Large intestine (tissue), 3 donors: ENCODE data around the gene C1orf116. TPM values are rescaled to one million over a fixed set of nuclear protein-coding genes. Genes with fewer than 3 reads are reported as not detected.

Experiments used
- DNase-seq, 2 donors: peaks; one replicate each; pipeline versions ENCODE4 v3.0.0 to v3.0.0-alpha.2; 2013
- H3K27ac ChIP-seq: one replicate; pipeline ENCODE4 v1.5.1; 2013; ENCODE audit warnings: low read length
- H3K27me3 ChIP-seq: 2 replicates; pipeline ENCODE4 v1.6.1; 2013; ENCODE audit warnings: low read length; ENCODE audit not compliant: control insufficient read depth, insufficient read depth
- H3K36me3 ChIP-seq: 2 replicates; pipeline ENCODE4 v1.6.1; 2013; ENCODE audit warnings: low read length; ENCODE audit not compliant: control insufficient read depth, insufficient read depth
- H3K4me1 ChIP-seq: one replicate; pipeline ENCODE4 v1.6.1; 2013; ENCODE audit warnings: low read length; ENCODE audit not compliant: control insufficient read depth, insufficient read depth
- H3K4me3 ChIP-seq: one replicate; pipeline ENCODE4 v1.5.1; 2013; ENCODE audit warnings: low read length
- H3K9me3 ChIP-seq: one replicate; pipeline ENCODE4 v1.6.1; 2013; ENCODE audit warnings: mild to moderate bottlenecking, low read depth, low read length, moderate library complexity; ENCODE audit not compliant: control insufficient read depth
- WGBS: methylation state at CpG from one replicate; pipeline ENCODE4 v1.1.5; 2013; ENCODE audit warnings: low lambda C conversion rate; ENCODE audit not compliant: insufficient coverage; 5-methylcytosine and 5-hydroxymethylcytosine counted together
- polyA plus RNA-seq: library from polyadenylated mRNA; unstranded; fragments of 120-200 nt; gene quantifications from one replicate; pipeline ENCODE4 v1.2.1, GENCODE V29; 2013

C1orf116 gene
- polyA plus RNA-seq, 1 donor, result 45.7 TPM

DNA sequence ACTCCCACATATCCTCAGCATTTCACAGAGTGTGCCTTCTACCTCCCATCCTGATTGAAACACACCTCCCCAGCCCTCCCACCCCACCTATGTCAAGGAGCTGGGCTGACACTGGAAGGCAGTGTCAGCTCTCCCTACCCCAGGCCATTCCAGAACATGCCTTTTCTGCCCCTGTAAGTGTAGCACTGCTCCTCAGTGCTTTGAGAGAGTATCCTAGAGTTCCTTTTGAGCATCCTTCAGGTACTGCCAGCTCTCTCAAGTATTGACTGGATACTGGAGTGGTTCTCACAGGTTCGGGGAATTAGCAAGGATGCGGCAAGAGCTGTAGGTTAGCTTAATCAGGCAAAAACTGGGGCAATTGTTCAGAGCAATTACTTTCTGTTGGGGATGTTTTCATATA, 21.8 kb downstream of the C1orf116 start:
- Histone ChIP-seq H3K27ac (peak overlapping the region; percentile 88), H3K4me1 (peaks cover 48% of the 10 kb centered on the region), H3K4me3 (no peak overlapping the region), H3K27me3 (no peaks in the 10 kb centered on the region), H3K9me3 (no peaks in the 10 kb centered on the region), H3K36me3 (no peaks in the 10 kb centered on the region)
- no CpG with 5 or more reads among the region's 2 CpGs for WGBS
- no peak for DNase-seq

DNA sequence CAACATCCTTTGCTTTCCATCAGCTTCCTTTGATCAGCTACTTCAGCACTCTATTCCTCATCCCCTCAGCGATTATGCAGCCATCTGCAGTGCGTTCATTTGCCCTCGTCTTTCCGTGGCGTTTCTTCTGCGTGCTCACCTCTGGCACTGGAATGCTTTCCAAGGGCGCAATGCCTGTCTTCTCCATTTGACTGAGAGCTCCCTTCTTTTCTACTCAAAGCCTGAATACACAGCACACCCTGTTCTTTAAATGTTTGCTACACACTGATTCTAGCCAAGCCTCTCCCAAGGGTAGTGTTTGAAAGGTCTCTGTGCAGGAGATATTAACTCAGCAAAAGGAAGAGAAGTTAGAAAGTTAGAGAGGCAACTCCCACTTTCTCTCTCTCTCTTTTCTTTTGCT, 22.6 kb downstream of the C1orf116 start:
- no peaks in the 10 kb centered on the region for H3K27me3 ChIP-seq
- WGBS, result 52% methylated on average over 3 of the region's 7 CpGs
- H3K36me3 ChIP-seq, result no peaks in the 10 kb centered on the region
- no peaks in the 10 kb centered on the region for H3K9me3 ChIP-seq
- peak overlapping the region; percentile 88 for H3K27ac ChIP-seq
- H3K4me1 ChIP-seq, result peaks cover 55% of the 10 kb centered on the region
- DNase-seq, result peak in 1 of 2 donors; percentile 26
- H3K4me3 ChIP-seq, result no peak overlapping the region

DNA sequence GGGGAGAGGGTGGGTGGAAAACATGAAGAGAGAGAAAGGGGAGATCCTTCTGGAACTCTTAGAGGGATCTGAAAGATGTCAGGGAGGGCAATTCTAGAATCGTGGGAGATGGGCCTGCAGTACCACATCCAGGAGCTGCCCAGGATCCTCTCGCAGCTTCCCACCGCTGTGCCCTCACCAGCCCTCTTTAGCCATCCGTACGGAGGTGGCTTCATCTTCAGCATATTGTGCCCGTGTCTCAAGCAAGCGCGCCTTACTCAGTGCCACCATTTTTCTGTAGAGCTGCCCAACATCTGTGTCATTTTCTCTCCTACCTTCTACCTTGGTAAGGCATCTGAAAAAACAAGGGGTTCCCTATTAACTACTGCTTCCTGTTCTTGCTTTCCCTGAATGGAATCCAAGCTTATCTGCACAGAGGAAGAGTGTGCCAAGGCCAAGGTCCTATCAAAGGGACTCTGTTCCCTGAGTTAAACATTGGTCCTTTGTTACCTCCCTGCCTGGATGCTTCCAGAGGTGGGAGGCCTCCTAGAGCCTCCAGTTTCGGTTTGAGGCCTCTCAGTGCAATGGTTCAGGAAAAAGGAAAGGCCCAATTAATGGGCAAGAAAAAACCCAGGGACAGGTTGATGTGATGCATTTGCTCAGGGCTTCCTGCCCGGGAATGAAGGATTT, 23.2 kb downstream of the C1orf116 start:
- no CpG with 5 or more reads among the region's 10 CpGs for WGBS
- no peaks in the 10 kb centered on the region for H3K27me3 ChIP-seq
- H3K36me3 ChIP-seq, result no peaks in the 10 kb centered on the region
- H3K4me1 ChIP-seq, result peaks cover 60% of the 10 kb centered on the region
- H3K27ac ChIP-seq, result peak overlapping the region; percentile 88
- DNase-seq, result peak; percentile 88 to 94
- no peaks in the 10 kb centered on the region for H3K9me3 ChIP-seq
- no peak overlapping the region for H3K4me3 ChIP-seq

DNA sequence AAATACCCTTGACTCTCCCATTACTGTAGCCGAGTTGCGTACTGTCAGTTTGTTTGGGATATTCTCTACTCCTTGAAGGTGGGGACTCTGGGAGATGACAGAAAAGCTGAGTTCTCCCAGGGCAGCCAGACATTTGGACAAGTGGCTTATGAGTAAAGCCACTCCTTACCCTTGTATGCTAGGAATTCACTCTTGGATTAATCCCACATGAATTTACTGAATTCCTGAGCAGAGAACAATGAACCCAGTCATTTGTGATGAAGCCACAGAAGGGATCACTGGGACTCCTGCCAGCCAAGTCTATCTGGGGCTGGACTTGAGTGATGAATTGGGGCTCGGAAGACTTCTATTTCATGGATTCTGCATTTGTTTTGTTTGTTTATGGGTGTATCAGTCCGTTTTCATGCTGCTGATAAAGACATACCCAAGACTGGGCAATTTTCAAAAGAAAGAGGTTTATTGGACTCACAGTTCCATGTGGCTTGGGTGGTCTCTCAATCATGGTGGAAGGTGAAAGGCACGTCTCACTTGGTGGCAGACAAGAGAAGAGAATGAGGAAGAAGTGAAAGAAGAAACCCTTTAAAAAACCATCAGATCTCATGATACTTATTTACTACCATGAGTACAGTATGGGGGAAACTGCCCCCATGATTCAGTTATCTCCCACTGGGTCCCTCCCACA, 25.1 kb downstream of the C1orf116 start:
- Histone ChIP-seq H3K9me3 (no peaks in the 10 kb centered on the region), H3K4me1 (peaks cover 65% of the 10 kb centered on the region), H3K4me3 (no peak overlapping the region), H3K27ac (peak overlapping the region; percentile 15), H3K36me3 (no peaks in the 10 kb centered on the region), H3K27me3 (no peaks in the 10 kb centered on the region)
- WGBS, result 60% methylated on average over 1 of the region's 5 CpGs
- DNase-seq, result peak in 1 of 2 donors; percentile 40

- Histone ChIP-seq H3K27me3 (no peaks in the 10 kb centered on the region), H3K9me3 (no peaks in the 10 kb centered on the region), H3K4me1 (peaks cover 70% of the 10 kb centered on the region), H3K4me3 (no peak overlapping the region), H3K36me3 (no peaks in the 10 kb centered on the region), H3K27ac (peak overlapping the region; percentile 15)
- no CpG with 5 or more reads among the region's 3 CpGs for WGBS
- peak in 1 of 2 donors; percentile 29 for DNase-seq
These were observed 25.6 kb downstream of the C1orf116 start for GRCh38 chr1:207006914-207007313.

DNA sequence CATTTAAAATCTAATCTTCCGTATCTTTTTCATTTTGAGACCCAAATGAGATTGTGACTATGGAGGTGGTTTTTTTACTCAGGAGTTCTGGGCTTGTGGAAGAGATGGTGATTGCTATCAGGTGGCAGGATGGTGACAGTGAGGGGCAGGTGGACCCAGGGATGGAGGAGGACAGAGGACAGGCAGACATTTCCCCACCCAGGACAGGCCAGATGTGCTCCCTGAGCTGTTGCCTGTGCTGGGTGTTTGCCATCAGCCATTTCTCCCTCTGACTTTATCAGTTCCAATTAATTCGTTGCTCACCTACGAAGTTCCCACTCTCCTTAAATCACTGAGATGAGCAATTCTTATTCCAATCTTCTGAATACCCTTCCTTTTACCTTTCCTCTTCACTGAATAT, 26.5 kb downstream of the C1orf116 start:
- H3K4me1 ChIP-seq, result peaks cover 75% of the 10 kb centered on the region
- H3K27ac ChIP-seq, result peak overlapping the region; percentile 71
- no peaks in the 10 kb centered on the region for H3K36me3 ChIP-seq
- WGBS, result 88% methylated on average over 2 of the region's 3 CpGs
- H3K9me3 ChIP-seq, result no peaks in the 10 kb centered on the region
- H3K4me3 ChIP-seq, result no peak overlapping the region
- no peaks in the 10 kb centered on the region for H3K27me3 ChIP-seq
- DNase-seq, result no peak

GRCh38 chr1:207004931-207005830, 27.4 kb downstream of the C1orf116 start:
- Histone ChIP-seq H3K9me3 (no peaks in the 10 kb centered on the region), H3K4me3 (no peak overlapping the region), H3K4me1 (peaks cover 69% of the 10 kb centered on the region), H3K27me3 (no peaks in the 10 kb centered on the region), H3K27ac (peak overlapping the region; percentile 71), H3K36me3 (no peaks in the 10 kb centered on the region)
- DNase-seq, result peak; percentile 73 to 85
- 49% methylated on average over 2 of the region's 9 CpGs for WGBS

- no CpG with 5 or more reads among the region's 4 CpGs for WGBS
These were observed 29.3 kb downstream of the C1orf116 start for GRCh38 chr1:207003210-207003609.

GRCh38 chr1:207002724-207003146, 29.8 kb downstream of the C1orf116 start:
- Histone ChIP-seq H3K4me3 (no peak overlapping the region), H3K9me3 (no peaks in the 10 kb centered on the region), H3K27me3 (no peaks in the 10 kb centered on the region), H3K36me3 (no peaks in the 10 kb centered on the region), H3K27ac (no peak overlapping the region), H3K4me1 (peaks cover 44% of the 10 kb centered on the region)
- no peak for DNase-seq
- WGBS, result no CpG with 5 or more reads among the region's 1 CpG

More at GRCh38 chr1:207003210-207003609, 29.3 kb downstream of the C1orf116 start:
- H3K27ac ChIP-seq, result no peak overlapping the region
- H3K27me3 ChIP-seq, result no peaks in the 10 kb centered on the region
- peaks cover 49% of the 10 kb centered on the region for H3K4me1 ChIP-seq
- H3K9me3 ChIP-seq, result no peaks in the 10 kb centered on the region
- H3K4me3 ChIP-seq, result no peak overlapping the region
- no peaks in the 10 kb centered on the region for H3K36me3 ChIP-seq
- DNase-seq, result no peak
